Esophagus squamous epithelium (tissue), 4 donors: ENCODE results near the gene LECT2.

Source experiments
- POLR2A ChIP-seq, 4 donors: fragments of 450-650 bp; IDR thresholded peaks; one replicate each; pipeline ENCODE4 v1.6.1; 2017; ENCODE audit warnings: antibody characterized with exemption in 4 of 4, mild to moderate bottlenecking in 4 of 4, moderate library complexity in 3 of 4
- TF ChIP-seq, protein P1 (sequence below), 6 experiments: fragments of 450-650 bp in 4 of 6; fragments of 200-600 bp in 2 of 6; sonication (generic) in 2 of 6; IDR thresholded peaks; one replicate each; pipeline ENCODE4 v1.5.1; 2016 to 2019; ENCODE audit warnings: antibody characterized with exemption in 6 of 6, mild to moderate bottlenecking in 4 of 6, moderate library complexity in 4 of 6

DNA sequence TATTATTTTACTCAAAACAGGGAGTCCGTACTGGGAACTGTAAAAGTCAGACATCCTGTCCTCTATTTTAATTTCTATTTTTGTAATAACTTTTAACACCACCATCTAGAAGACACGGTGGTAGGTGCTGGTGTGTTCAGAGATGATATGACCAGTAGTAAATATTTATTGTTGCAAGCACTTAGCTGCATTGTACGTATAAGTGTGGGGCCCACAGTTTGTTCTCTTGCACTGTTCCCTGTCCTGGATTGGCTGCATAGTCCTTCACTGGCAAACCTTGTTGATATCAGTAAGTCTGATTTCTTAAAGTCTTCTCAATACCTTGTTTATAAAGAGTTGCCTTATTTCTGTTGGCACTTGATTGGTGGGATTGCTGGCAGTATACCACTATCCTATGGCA, 34.6 kb downstream of the LECT2 start:
- TF ChIP-seq, protein P1, sequence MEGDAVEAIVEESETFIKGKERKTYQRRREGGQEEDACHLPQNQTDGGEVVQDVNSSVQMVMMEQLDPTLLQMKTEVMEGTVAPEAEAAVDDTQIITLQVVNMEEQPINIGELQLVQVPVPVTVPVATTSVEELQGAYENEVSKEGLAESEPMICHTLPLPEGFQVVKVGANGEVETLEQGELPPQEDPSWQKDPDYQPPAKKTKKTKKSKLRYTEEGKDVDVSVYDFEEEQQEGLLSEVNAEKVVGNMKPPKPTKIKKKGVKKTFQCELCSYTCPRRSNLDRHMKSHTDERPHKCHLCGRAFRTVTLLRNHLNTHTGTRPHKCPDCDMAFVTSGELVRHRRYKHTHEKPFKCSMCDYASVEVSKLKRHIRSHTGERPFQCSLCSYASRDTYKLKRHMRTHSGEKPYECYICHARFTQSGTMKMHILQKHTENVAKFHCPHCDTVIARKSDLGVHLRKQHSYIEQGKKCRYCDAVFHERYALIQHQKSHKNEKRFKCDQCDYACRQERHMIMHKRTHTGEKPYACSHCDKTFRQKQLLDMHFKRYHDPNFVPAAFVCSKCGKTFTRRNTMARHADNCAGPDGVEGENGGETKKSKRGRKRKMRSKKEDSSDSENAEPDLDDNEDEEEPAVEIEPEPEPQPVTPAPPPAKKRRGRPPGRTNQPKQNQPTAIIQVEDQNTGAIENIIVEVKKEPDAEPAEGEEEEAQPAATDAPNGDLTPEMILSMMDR (IDR thresholded peaks at IDR 0.05) = no peak
- TF ChIP-seq POLR2A (IDR thresholded peaks at IDR 0.05) = no peak
